GM19455 (cell line): Measurements from ENCODE around the gene KIAA0930.
"Not testable (repeated sequence)": the region's sequence is repeated elsewhere in the genome, so short reads cannot be mapped to it uniquely, and the experiment has no call there.

Source experiments
- ATAC-seq: cut with Tn5 transposase; IDR thresholded peaks from one replicate; pipeline ENCODE4 v1.9.1; 2021; ENCODE audit not compliant: unreplicated experiment

KIAA0930 gene

DNA sequence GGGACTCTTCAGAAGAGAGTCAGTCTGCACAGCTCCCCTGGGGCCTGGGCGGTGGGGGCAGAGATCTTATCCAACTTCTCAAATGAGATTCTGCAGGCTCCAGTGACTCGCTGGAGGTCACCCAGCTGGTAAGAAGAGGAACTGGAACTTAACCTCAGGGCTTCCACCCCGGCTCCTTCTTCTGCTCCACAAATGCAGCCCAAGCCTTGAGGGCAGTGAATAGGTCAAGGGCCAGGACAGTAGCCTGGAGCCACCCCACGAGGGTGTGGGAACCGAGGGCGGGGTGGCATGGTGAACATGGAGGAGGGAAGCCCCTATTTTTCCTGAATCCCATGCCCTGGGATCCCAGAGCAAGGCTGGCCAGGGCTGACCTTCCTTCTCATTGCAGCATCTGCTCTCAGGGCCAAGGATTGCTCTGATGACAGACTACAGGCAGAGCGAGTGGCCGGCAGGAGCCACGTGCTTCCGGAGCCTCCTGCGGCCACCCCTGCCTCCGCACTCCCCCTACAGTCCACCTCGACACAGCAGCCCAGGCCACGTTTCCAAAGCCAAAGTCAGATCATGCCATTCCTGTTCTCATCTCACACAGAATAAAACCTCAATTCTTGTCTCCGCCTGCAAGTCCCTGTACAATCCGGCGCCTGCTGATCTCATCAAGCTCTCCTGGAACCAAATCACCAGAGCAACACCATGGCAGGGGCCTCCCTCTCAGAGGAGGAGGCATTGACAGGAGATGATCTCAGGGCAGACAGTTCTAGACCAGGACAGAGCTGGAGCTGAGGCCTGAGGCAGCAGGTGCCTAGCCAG is 23.0 kb upstream of the KIAA0930 start:
- no peak for ATAC-seq

DNA sequence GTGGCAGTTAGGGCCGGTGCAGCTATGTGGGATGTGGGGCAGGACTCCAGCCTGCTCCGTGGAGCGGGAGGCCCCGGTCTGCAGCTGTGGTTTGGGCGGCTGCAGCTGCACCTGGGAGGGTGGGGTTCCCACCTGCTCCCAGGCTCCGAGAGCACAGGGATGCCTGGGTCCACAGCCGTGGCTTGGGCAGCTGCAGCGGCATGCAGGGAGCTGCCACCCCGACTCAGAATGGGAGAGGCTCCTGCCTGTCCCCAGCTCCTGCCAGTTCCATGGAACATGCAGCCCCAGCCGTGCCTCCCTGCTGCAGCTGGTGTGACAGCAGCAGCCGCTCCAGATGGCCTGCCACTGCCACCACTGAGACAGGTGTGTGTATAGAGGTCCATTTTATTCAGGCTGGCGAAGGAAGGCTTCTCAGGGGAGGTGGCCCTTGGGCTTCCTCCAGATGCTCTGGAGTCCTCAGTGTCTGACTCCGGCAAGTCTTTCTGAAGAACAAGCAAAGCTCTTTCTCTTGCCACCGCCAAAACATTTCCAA is 22.3 kb upstream of the KIAA0930 start:
- no peak for ATAC-seq

DNA sequence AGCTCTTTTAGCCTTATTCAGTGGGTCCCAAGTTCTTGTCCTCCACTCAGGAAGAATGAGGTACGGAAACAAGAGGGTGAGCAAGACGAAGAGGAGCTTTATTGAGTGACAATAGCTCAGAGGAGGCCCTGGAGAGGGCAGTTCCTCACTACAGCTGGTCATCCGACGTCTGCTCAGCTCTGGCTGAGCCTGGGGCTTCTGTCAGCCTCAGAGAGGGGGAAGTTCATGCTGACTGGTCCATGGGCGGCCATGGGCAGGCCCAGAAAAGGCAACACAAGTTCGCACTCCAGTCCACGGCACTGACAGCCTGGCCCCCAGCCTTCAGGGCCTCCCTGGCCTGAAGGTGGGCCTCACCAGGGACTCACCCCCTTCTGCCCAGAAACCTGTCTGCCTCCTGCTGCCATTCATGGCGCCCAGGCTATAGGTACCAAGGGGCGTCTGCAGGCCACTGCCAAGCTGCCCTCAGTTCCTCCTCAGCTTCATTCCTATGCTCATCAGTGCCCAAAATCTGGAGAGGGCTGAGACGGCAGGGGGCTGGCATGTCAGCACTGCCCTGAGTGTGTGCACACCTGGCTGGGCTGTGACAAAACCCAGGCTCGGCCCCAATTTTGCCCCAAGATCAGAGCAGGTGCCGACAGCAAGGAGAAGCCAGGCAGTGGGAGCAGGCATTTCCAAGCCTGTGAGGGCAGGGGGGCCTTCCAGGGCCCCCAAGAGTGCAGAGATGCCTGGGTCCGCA is 21.7 kb upstream of the KIAA0930 start:
- ATAC-seq: no peak

DNA sequence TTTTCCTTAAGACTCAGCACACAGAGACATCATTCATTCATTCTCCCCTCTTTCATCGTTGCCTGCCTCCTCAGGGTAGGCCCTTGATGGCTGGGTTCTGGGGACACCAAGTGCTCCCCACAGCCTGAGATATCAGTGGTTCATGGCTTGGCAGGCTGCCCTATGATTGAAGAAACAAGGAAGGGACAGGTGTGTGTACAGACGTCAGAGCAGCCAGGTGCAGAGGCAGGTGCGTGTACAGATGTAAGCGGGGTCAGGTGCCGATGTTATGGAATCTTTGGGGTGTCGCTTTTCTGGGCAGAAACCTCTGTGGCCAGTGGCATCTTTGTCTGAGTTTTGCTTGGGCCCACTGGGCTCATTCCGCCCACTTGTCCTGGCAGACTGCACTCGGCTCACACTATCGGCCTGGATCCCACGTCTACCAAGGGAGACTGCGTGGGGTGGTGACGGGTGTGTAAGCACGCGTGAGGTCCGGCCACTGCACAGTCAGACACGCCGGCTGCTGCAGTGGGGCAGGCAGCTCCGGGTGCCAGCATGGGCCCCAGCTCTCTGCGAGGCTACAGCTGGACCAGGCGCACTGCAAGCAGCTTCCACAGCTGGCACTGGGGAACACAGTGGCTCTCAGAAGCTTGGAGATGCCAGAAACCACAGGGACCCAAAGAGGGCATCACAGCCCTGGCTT is 20.9 kb upstream of the KIAA0930 start:
- no peak for ATAC-seq

DNA sequence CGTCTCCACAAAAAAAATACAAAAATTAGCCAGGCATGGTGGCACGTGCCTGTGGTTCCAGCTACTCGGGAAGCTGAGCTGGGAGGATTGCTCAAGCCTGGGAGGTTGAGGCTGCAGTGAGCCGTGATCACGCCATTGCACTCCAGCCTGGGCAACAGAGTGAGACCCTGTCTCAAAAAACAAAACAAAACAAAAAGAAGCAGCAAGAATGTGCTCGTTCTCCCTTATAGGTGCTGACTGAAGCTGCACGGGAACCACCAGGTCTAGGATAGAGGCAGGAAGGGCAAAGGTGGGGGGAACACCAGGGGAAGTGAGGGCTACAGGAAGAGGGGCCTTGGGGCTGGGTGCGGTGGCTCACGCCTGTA is 19.7 kb upstream of the KIAA0930 start:
- not testable (repeated sequence) for ATAC-seq

DNA sequence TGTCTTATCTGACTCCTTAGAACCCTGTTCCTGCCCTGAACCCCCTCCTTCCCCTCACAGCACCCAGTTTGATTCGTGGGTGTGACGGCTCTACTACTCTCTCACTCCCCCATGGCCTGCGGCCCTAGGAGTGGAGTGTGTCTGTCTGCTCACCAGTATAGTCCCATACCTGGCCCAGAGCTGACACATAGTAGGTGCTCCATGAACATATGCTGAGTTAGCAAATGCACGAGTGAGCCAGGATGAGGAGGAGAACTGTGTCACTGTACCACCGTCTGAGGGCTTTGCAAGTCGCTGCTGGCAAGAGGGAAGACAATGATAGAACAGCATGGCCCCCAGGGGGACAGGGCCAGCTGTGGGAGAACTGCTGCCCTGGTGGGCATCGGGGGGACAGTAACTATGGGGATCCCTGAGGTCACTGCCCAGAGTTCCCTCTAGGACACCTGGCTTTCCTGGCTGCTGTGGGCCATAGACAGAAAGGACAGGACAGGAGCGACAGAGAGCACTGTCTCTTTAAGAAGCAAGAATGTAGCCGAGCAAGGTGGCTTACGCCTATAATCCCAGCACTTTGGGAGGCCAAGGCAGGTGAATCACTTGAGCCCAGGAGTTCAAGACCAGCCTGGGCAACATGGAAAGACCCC is 19.2 kb upstream of the KIAA0930 start:
- ATAC-seq: no peak

DNA sequence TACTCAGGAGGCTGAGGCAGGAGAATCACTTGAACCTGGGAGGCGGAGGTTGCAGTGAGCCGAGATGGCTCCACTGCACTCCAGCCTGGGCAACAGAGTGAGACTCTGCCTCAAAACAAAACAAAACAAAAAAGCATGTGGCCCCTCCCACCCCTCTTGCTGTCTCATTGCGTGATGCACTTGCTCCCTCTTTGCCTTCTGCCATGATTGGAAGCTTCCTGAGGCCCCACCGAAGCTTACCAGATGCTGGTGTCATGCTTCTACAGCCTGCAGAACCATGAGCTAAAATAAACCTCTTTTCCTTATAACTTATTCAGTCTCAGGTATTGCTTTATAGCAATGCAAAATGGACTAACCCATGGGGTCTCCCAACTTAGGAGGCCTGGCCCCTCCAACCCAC is 17.2 kb upstream of the KIAA0930 start:
- not testable (repeated sequence) for ATAC-seq

DNA sequence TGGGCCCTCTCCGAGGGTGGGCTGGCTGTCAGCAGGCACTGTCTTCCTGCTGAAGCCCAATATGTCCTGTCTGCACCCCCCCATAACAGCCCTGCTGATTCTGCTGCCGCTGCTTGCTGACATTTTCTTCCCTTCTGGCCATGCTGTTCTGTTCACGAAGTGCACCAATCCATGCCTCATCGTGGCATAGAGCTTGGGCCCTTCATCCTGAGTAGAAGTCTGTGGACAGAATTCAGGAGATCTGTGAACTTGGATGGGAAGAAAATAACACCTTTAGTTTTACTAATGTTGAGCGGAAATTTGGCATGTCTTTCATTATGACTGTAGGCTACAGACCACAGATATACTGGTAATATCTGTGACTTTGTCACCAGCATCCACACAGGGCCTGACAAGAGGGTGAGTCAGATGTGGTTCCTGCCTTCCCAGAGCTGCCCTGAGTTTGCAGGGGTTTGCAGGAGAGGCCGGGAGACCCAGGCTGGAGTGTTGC is 14.1 kb upstream of the KIAA0930 start:
- no peak for ATAC-seq

DNA sequence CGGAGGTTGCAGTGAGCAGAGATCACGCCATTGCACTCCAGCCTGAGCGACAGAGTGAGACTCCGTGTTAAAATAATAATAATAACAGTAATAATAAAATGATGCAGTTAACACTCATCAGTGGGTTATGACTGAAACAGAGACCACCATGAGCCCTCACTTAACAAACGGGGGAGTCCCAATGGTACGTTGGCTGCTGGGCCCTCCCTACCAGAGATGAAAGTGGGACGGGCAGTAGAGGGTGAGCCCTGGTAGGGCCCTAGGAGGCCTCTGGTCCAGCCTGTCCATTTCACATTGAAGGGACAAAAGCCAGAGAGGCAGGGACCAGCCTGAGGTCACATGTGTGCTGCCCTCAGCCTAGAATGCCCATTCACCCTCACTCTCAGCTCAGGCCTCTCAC is 13.7 kb upstream of the KIAA0930 start:
- ATAC-seq: no peak

DNA sequence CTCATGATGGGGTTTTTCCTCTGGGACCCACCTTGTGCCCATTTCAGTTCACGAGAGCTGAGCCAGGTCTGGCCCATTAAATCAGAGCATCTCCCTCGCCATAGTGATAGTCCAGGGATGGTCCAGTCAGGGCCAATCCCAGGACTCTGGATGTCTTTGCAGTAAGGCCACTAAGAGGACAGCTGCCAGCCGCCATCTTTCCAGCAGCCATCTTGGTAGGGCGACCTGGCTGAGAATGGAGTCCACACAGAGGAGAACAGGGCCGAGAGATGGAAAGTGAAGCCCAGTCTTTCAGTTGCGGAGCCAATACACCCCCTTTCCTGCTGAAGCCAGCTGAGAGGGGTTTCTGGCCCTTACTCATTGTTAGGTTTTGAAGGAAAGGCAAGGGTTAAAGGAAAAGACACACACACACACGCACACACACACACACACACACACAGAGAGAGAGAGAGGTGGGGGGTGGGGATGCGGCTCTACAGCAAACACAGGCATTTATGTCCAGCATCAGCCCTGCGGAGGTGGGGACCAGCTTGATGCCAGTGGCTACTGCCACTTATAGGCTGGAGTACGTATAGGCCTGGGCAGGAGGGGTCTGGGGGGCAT is 12.4 kb upstream of the KIAA0930 start:
- no peak for ATAC-seq

DNA sequence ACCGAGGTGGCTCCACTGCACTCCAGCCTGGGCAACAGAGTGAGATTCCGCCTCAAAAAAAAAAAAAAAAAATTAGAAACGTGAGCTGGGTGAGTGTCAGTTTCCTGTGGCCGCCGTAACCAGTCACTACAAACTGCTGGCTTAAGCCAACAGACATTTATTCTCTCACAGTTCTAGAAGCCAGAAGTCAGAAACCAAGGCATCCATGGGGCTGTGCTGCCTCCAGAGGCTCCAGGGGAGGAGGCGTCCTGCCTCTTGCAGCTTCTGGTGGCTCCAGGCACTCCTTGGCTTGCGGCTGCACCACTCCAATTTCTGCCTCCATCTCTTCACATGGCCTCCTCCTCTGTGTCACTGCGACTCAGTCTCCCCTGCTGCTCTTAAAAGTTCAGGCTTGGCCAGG is 11.1 kb upstream of the KIAA0930 start:
- no peak for ATAC-seq

DNA sequence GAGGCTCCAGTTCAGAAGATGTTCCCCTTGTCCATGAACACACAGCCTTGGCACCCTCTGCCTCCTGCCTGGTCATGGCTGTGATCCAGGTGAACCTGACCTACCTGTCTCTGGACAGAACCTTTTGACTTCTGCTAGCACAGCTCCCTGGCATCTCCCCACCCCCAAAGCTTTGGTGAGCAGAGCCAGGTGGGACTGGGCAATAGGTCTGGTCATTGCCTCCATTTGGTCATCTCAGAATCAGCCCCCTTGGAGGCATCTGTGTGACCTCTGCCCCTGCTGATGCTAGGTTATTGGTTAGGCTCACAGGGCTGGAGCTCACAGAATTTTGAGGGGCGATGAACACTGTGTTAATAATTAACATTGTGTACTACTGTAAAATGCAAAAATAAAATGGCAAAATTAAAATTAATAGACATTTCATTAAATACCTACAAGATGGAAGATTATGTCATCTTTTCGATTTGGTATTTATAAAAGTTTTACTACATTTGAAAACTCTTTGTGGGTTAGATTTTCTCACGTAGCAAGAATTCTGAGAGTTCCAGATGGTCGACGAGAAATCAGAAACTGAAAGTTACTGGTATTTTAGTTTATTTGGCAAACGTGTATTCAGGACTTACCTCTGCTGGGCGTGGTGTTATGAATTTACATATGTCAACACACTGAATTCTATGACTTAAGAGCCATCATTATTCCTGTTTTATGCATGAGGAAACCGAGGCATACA is 8.3 kb upstream of the KIAA0930 start:
- peak; percentile 71 for ATAC-seq

DNA sequence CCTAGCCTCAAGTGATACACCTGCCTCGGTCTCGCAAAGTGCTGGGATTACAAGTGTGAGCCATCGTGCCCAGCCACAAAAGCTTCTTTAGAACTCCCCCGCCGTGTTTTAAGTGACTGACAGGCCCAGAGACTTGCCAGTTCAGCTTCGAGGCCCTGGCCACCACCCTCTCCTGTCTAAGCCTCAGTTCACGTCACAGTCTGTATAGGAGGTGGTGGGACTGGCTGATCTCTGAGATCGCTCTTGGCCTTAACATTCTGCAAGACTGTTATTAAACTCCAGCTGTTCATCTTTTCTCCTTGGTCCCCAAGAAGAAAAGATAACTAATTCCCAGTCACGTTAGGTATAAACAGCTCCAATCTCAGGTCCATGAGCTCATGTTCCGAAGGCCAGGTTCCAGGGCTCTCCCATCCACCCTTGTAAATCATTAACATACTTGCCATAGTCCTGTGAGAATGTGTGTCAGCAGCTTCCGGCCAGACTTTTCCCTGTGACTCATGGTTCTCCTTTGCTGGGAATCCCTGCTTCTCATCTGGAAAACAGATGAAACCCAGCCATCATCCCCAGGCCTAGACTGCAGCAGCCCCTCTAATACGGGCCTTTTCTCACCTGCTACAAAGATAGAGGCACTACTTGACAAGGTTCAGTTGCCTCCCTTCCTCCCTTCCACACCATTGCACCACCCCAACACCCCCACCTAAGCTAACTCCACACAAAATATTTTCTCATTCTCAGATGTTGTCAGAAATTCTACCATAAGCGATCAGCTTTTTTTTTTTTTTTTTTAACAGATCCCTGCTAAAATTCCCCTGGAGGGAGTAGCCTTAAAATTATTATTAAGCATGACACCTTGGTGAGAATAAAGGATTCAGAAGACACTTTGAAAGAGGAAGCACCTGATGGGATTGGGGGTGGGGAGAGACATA is 5.6 kb upstream of the KIAA0930 start:
- no peak for ATAC-seq

DNA sequence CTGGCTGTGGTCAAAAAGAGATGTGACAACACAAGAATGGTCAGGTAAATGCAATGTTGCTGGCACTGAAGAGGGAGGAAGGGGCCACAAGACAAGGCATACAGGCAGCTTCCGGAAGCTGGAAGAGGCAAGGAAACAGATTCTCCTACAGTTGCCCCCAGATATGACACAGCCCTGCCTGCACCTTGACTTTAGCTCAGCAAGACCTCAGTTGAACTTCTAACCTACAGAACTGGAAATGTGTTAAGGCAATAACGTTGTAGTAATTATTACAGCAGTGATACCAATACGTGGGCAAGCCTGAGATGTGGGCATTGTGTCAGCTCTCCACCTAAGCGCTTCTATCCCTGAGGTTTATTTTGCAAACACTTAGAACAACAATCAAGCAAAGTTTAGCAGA is 4.2 kb upstream of the KIAA0930 start:
- ATAC-seq: no peak

DNA sequence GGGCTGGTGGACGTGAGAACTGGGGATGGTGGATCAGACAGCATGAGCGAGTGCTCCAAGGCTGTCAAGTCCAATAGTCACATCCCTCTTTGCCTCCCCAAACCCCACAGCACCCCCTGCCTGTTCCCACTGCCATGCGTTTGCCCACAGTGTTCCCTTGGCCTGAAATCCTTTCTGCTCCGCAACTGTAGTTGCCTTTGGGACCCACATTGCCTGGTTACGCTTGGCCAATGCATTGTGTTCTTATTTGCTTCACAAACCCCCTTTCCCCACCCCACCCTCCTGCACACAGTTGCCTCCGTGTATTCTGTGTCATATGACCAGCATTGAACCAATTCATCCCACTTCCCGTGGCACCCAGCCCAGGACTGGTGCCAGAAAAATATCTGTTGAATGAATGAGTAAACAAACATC is 2.1 kb upstream of the KIAA0930 start:
- no peak for ATAC-seq

DNA sequence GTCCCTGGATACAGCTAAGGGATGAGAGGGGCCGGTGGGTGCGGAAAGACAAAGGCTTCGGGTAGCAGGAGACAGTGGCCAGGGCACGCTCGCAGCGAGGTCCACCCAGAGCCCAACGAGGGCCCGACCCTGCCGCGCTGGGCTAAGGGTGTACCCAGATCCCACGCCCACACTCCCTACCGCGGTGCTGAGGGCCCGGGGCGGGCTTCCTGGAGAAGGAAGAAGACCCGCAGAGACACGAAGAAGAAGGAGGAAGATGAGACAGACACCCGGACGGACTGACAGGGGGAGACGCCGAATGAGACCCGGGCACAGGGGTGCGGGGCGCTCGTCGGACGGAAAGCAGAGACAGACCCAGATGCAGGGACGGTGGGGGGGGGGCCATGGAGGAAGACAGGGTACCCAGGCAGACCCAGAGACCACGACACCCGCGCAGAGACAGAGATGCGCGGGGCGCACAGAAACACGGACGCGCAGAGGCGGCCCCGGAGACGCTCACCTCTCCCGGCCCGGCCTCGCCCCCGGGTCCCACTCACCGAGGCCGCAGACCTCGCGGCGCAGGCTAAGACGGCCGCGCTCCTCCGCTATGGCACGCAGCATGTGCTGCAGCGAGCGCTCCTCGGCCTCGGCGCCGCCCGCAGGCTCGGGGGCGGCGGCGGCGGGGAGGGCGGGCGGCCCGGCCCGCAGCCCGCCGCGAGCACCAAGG is 437 bp downstream of the KIAA0930 start:
- no peak for ATAC-seq

DNA sequence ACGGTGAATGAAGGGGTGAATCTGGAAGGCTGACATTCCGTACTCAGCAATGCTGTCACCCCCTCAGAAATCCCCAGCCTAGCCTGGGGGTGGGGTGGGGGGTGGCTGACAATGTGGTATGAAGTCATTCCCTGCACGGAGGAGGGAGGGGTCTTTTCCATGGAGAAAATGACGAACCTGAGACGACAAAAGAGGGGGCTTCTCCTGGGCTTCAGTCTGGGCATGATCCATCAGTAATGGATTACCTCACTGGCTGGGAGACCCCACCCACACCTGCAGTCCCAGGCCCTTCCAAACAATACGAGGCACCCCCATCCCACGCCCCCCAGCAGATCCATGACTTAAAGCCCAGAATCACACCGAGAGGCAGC is 1.0 kb downstream of the KIAA0930 start:
- no peak for ATAC-seq

DNA sequence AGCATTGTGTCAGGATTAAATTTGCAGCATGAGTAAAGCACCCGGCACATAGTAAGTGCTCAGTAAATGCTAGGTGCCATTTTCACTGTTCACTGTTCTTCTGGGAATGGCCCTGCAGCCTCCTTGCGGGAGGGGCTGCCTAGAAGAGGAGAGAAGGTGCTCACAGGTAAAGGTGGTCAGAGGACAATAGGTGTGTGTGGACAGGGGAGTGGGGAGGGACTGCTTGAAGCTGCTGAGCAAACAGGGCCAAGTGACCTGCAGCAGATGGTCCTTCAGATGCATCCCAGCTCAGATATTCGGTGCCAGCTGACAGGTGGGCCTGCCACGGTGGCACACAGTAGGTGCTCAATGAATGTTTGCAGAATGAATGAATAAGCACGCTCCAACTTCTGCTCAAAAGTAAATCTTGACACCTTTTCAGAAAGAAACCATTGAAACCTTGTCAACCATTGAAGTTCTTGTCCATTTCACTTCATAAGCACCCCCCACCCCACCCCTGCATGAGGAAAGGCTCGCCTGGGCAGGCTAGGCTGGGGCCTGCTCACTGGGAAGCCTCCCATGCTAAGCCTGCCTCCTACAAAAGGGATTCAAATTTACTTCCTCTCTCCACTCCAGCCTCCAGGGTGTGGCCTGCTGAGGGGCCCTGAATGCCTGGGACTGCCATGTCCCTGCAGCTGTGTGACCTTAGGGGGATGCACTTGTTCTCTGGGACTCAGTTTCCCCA is 1.6 kb downstream of the KIAA0930 start:
- no peak for ATAC-seq
